Measurements from ENCODE around the gene SNCB.
"Not testable (repeated sequence)": the region's sequence is repeated elsewhere in the genome, so short reads cannot be mapped to it uniquely, and the experiment has no call there.

The SNCB gene

GRCh38 chr5:176620333-176620981 lies 9.9 kb downstream of the SNCB start:
- DNase-seq, result no peak

DNA sequence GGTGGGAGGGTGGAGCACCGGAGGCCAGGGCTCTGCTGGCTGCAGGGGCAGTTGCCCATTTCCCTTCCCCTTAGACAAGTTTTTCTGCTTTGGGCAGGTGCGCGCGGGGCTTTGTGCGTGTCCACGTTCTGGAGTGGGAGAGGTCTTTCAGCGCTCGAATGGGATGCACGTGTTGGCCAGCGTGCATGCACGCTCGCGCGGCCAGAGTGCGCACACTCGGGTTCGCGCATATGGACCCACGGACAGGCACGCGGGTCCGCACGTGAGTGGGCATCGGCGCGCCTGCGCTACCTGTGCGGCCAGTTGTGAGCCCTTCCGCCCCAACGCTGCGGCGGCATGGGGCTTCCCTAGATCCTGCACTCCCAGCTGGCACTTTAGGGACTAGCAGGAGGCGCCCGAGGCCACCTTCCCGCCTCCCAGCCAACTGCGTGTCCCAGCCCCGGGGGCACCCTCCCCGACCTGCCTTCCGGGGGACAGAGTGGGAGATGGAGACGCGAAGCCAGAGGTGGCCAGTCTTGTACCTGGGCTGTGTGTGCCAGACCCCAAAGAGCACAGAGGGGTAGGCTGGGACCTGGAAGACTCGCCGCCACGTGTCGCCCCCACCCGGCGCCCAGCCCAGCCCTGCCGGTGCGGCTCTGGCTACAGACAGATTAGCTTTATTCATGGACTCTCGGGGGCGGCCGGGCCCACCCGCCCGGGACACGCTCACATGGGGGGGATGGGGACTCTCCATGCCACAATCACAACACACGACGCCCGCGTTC lies 10.6 kb downstream of the SNCB start:
- DNase-seq, result no peak

DNA sequence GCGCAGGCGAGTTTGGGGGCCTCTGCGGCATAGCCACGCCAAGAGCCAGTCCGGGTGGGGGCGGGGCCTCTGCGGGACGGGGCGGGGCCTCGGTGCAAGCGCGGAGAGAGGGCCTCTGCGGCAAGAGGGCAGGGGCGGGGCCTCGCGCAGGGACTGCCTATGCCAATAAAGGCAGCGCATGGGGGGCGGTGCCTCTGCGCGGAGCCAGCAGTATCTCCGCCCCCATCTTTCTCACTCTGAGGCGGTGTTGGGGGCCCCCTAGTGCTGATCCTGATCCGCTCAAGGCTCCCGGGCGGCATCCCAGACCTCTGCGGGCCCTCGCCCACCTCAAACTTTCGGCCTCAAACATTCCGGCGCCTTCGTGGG lies 11.1 kb downstream of the SNCB start:
- DNase-seq, result peak; percentile 75

DNA sequence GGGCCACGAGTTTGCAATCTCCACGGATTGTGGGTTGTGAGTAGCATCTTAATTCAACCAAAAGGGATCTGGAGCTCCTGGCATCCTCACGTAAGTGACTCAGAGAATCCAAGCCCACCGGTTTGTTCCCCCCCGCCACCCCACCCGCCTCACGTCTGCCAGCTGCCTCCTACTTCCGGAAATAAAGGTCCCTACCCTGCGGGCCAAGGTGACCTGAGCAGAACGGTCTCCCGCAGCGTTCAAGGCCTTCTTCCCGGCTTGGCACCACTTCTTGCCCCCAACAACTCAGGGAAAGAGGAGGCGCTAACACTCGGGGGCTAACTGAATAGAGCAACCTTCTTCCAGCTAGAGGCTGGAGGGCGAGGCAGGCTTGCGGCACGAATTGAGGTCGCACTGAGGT lies 11.6 kb downstream of the SNCB start:
- no peak for DNase-seq

GRCh38 chr5:176616511-176616910 lies 13.8 kb downstream of the SNCB start:
- no peak for DNase-seq

- no peak for DNase-seq
These were observed 15.4 kb downstream of the SNCB start for GRCh38 chr5:176614805-176615478.

GRCh38 chr5:176612855-176613254 lies 17.5 kb downstream of the SNCB start:
- no peak for DNase-seq

DNA sequence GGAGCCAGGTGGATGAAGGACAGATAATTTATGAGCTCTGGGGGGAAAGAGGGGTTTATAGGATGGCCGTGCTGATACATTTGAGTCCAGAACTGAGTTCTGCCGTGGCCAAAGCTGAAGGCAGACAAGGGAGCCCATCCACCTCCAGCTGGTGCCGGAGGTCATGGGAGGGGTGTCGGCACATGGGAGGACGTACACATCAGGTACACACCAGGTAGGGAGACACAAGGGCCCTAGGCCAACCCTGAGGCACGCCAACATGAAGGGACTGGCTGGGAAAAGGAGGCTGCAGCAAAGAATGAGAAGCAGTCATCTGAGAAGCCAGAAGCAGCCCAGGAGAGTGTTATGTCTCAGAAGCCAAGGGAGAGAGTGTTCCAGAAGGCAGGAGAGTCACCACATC lies 18.3 kb downstream of the SNCB start:
- no peak for DNase-seq

GRCh38 chr5:176611435-176611834 lies 18.9 kb downstream of the SNCB start:
- peak; percentile 42 for DNase-seq

DNA sequence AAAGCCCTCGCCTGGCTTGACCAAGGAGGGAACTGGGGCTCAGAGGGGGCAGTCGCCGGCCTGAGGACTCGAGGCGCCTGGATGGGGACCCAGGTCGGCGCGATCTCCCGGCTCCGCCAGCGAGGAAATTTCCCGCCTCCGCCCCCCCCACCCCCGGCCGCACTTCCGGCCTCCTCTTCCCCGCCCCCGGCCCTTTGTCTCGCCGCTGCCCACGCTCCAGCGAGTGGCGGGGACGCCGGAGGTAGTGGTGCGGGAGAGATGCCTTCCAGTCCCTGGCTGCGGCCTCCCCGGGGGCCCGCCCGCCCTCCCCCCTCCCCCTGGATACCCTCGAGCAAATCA lies 19.9 kb downstream of the SNCB start:
- no peak for DNase-seq

DNA sequence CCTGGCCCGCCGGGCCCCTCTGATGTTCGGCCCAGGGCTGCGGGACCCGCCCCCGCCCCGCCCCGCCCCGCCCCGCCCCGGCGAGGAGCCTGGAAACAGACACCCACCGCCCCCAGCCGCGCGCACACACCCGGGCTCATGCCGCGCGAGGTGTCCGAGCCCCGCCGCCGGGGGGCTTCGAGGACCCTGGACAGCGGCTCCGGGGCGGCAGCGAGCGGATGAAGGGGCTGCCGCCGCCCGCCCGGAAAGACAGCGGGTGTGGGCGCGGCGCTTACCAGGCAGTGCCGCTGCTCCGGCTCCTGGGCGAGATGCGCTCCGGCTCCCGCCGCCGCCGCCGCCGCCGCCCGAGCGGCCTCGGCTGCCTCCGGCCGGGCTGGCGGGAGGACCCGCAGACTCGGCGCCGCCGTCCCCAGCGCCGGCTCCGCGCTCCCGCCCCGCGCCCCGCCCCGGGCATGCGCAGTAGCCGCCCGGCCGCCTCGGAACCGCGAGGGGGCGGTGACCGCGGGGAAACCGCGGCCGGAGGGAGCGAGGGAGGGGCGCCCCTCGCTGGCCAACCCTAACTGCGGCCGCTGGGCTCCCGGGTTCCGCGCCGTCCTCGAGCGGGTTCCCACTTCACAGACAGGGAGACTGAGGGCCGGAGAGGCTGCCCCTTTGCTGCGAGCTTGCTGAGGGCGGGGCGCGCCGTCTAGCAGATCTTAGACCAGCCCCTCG lies 20.5 kb downstream of the SNCB start, which contains the start of gene GPRIN1:
GPRIN1 (minus strand) TSS at position 433 of the 711 bp plus-strand sequence. CDS start 10,322 bp downstream, outside the sequence.
- peak; percentile 58 for DNase-seq

DNA sequence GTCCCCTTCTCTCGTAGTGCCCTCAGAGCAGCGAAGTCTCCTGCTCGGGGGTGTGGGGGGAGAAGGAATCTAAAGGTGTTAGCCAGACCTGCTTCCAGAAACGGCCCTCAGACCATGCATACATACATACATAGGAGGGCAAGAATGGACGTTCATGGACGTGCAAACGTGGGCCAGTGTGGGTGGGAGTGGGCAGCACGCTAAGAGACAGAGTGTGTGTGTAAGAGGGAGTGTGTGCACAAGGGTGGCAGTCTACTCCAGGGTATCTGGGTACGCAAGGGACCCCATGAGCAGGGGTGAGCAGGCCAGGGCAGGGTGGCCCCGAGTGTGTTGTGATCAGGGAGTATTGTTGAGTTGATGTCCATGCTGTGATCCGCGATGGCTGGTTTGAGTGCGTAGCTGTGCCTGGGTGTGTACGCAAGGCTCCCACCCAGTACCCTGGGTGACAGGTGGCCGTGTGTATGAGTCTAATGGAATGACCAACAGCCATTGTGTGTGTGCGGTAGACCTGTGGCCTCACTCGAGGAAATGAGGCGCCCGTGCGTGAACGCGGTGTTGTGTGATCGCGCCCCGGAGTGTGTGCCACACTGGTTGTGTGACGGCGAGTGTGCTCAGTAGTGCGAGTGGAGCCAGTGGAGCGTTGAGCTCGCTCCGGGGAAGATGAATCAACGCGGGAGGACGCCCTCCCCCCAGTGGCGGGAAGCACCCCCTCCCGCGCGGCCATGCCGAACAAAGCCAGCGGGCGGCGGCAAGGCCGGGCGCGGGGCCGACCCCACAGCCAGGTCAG lies 21.2 kb downstream of the SNCB start:
- DNase-seq, result no peak

- no peak for DNase-seq
These were observed 22.1 kb downstream of the SNCB start for GRCh38 chr5:176608142-176608705.

DNA sequence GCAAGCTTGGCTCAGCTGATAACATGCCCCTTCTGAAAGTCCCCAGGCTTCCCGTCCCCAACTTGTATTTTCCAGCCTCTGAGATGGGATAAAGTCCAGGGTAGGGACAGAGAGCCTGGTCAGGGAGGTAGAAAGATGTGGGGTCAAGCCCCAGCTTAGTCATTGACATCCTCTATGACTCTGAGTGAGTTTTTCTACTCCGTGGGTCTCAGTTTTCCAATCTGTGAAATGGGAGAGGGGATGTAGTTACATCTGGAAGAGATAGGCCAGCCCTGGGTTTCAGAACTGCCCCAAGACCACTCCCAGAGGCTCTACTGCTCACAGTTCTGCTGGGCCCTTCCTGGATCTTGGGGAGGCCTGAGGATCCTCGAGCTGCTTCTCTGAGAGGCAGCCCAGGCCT lies 23.5 kb downstream of the SNCB start:
- no peak for DNase-seq

DNA sequence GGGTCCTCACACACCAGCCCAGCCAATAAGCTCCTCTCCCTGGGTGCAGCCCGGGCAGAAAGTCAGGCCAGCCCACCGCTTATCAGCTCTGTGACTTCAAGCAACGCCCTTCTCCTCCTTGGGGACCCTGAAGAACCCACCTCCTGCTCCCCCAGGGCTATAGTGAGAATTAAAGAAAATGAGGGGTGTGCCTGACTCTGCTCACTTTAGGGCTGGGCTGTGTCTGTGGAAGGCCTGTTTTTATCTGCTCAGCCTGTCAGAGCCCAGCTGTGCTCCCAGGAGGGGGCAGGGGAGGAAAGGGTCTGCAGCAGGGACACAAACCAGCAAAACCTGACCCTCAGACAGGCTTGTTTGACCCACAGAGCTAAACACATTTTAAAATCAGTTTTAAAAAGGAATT lies 24.3 kb downstream of the SNCB start:
- no peak for DNase-seq

- DNase-seq, result no peak
These were observed 27.2 kb downstream of the SNCB start for GRCh38 chr5:176603091-176603490.

DNA sequence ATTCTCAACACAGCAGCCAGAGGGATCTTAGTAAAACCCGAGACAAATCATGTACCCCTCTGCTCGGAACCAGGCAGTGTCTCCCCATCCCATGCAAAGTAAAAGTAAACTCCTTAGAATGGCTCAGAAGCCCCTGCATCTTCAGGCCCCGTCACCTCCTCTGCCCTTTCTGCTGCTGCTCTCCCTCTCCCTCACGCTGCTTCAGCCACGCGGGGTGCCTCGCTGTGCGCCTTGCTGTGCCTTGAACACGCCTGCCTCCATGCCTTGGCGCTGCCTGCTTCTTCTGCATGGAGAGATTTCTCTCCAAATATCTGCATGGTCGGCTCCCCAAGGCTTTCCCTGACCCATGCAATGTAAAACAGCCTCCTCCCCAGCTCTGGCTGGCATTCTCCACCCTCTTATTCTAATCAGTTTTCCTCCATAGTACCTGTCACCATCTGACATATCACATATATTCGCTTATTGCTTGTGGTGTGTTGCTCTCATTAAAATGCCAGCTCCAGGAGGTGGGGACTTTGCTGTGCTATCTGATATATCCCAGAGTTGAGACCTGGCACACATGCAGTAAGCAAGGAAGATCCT lies 28.3 kb downstream of the SNCB start:
- no peak for DNase-seq

DNA sequence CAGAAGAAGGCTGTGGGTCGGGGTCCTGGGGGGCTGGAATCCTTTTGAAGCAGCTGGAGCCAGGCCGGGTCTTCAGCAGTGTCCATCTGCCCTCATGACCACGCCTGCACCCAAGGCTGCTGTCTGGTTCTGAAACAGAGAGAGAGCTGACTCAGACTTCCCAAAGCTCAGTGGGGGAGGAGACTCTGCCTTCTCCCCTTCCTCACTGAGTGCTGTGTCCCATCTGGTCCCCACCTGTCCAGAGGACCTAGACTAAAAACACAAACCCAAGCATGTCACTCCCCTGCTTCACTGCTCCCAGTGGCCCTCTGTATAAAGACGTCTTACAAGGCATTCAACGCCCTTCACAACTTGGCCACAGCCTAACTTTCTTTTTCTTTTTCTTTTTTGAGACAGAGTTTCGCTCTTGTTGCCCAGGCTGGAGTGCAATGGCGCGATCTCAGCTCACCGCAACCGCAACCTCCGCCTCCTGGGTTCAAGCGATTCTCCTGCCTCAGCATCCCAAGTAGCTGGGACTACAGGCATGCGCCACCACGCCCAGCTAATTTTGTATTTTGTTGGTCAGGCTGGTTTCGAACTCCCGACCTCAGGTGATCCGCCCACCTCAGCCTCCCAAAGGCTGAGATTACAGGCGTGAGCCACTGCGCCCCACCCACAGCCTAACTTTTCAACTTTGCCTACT lies 30.4 kb downstream of the SNCB start:
- DNase-seq, result not testable (repeated sequence)

DNA sequence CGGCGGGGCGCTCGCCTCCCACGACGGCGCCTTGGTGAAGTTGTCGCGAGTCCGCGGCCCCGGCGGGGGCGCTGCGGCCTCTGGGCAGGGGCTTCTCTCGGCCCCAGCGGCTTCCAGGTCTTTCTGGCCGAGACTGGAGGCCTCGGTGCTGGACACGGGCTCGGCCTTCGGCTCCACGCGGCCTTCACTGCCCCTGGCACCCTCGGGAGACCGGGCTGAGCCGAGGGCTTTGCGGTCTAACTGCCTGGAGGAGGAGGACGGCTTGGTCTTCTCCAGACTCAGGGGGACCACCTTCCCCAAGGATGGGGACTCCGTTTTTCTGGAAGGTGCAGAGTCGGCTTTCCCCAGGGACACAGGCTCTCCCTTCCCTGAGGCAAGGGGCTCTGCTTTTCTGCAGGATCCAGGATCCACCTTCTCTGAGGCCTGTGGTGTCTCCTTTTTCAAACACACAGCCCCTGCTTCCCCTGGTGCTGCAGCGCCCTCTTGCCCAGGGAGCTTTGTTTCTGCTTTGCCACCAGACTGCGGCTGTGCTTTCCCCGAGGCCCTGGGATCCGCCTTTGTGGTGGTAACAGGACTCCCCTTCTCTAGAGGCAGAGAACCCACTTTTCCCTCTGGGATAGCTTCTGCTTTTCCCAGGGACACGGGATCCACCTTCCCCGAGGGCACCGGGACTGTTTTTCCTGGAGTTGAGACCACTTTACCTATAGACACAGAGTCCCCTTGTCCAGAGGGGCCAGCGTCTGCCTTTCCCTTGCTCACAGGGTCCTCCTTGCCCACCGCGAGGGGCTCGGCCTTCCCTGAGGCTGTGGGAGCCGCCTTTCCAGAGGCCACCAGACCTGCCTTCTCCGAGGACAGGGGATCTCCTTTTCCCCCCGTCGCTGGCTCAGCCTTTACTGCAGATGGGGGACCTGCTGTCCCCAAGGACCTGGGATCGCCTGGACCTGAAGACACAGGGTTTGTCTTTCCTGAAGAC lies 32.6 kb downstream of the SNCB start:
- DNase-seq, result no peak
